Activated CD4-positive, alpha-beta T cell treated with anti-CD3 and anti-CD28 coated beads for 48 hours (primary cell): Measurements from ENCODE around the gene AMFR.
"Not testable (repeated sequence)": the region's sequence is repeated elsewhere in the genome, so short reads cannot be mapped to it uniquely, and the experiment has no call there.

Experiments used
- DNase-seq: peaks from one replicate; pipeline ENCODE4 v3.0.0-alpha.2; 2020

Gene AMFR

DNA sequence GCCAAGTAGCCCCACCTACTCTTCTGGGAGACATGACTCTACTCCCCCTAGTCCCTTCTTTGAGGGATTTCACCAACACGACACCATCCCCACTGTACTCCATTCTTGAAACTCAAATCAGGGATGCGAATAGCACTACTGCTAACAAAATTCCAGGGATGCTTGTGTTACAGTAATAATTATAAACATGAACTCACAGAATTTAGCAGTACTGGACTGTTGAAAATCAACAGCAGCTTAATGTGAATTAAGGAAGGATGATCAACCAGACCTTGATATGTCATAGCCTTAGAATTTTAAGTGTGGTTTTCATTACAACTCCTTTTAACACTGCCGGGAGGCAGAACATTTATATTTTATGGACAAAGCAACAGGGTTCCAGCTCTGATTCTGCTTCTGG, 37.9 kb downstream of the AMFR start:
- no peak for DNase-seq

DNA sequence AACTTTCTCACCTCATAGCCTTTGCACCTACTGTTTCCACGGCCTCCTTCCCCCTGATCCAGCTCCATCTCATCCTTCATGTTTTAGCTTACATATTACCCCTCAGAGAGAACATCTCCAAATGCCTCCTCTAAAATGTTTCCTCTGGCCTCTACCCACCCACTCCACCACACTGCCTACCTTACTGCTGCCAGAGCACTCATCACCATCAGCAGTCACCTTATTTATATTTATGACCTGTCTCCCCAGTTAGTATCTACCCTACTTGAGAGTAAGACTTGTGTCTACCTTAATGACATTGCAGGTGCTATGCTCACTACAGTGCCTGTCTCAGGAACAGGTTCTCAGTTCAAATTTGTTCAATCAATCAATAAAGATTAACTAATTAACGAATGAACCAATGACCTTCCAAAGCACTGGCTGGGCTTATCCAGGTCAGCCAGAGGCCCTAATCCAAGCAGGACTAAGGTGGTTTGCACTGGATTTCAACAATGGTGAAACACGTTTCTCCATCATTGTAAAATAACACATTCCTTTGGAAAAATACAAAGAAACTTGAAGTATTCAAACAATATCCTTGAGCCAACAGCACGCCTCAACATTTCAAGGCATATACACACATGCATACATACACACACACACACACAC, 41.1 kb downstream of the AMFR start:
- no peak for DNase-seq

DNA sequence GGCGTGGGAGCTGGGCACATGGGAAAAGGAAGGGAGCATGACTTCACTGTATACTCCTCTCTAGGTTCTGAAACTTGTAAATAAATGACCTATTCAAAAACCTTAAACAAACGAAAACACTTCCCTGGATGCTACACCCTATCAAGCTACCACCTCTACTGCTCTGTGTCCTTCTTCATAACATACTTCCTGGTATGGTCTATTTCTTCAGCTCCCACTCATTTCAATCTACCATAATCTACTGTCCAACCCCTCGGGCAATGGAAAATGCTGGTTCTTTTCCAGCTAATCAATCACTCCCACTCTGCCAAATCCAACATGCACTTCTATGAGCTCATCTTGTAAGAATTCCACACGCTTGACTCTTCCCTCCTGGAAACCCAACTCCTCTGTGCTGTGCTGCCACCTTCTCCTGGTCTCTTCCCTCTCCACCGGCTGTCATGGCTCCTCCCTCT, 42.4 kb downstream of the AMFR start:
- DNase-seq = no peak

DNA sequence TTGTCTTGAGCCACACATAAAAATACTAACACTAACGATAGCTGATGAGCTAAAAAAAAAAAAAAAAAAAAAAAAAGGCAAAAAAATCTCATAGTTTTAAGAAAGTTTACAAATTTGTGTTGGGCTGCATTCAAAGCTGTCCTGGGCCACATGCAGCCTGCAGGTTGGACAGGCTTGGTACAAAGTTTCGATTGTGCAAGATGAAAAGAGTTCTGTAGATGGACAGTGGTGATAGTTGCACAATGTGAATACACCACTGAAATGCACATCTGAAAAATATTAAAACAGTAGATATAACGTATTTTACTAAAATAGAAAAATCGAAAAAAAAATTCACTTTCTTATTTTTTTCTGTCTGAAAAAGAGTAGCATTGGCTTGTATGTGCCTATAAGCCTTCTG, 42.9 kb downstream of the AMFR start:
- DNase-seq = no peak

DNA sequence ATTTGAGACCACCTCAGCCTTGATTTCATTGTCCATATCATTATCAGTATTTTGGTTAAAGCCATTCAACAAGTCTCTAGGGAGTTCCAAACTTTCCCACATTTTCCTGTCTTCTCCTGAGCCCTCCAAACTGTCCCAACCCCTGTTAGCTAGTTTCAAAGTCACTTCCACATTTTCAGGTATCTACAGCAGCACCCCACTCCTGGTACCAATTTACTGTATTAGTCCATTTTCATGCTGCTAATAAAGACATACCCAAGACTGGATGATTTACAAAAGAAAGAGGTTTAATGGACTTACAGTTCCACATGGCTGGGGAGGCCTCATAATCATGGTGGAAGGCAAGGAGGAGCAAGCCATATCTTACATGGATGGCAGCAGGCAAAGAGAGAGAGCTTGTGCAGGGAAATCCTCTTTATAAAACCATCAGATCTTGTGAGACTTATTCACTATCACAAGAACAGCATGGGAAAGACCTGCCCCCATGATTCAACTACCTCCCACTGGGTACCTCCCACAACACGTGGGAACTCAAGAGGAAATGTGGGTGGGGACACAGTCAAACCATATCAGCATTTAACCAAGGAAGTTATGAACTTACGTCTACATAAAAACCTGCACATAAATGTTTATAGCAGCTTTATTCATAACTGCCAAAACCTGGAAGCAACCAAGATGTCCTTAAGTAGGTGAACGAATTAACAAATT, 44.4 kb downstream of the AMFR start:
- not testable (repeated sequence) for DNase-seq

DNA sequence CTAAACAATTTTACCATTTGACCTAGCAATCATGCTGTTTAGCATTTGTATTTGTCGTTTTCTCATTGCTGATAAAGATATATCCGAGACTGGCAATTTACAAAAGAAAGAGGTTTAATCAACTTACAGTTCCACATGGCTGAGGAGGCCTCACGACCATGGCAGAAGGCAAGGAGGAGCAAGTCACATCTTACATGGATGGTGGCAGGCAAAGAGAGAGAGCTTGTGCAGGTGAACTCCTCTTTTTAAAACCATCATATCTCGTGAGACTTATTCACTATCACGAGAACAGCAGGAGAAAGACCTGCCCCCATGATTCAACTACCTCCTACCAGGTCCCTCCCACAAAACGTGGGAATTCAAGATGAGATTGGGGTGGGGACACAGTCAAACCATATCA, 46.3 kb downstream of the AMFR start:
- DNase-seq = not testable (repeated sequence)

DNA sequence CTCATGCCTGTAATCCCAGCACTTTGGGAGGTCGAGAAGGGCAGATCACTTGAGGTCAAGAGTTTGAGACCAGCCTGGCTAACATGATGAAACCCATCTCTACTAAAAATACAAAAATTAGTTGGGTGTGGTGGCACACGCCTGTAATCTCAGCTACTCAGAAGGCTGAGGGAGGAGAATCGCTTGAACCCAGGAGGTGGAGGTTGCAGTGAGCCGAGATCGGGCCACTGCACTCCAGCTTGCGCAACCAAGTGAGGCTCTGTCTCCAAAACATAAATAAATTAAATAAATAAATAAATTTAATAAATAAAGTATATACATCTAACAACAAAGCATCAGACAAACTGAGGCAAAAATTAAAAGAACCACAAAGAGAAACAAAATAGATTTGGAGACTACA, 49.6 kb downstream of the AMFR start:
- not testable (repeated sequence) for DNase-seq

DNA sequence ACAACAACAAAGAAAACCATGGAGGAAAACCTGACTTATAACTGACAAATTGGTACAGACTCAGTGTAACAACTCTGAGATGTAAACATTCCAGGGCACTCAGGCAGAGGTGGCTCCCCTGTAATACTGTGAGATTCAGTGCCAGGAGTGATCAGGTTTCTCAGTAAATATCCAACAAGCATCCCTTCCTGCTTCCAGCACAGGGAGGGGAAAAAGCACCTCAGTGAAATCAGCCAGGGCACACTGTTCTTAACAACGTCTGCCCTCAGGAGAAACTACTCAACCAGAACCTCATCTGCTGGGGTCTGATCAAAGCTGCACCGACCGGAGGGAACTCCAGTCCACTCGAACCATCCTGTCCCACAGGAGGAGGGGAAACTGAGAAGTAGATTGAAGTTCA, 52.3 kb downstream of the AMFR start:
- DNase-seq = no peak

DNA sequence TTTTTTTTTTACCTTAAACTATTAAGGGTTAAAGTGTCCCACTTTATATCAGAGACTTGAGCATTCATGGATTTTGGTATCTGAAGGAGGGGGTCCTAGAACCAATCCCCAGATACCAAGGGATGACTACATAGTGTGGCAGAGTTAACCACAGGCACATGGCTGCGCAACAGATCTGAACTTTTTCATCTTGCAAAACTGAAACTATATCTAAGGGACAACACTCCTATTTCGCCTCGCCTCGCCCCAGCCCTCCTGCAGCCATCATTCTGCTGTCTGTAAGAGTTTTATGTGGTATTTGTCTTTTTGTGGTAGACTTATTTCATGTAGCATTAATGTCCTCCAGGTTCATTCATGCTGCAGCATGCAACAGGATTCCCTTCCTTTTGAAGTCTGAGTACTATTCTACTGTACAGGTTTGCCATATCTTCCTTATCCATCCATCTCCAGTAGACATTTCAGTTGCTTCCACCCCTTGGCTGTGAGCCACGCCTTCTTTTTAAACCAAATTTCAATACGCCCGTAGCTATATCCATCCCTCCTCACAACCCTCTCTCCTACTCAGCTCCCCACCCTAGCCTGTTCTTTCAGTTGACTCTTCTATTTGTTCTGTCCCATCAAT, 53.2 kb downstream of the AMFR start:
- DNase-seq = peak; percentile 20

DNA sequence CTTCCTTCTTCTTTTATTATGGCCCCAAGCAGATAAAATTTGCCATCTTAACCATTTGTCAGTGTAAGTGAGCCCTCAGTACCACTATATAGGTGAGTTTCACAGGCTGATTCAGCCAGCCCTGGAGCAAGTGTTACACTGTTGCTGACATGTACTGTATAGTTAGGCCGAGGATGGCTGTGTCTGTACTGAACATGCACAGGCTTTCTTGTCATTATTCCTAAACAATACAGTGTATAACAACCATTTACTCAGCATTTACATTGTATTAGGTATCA, 53.7 kb downstream of the AMFR start:
- no peak for DNase-seq

DNA sequence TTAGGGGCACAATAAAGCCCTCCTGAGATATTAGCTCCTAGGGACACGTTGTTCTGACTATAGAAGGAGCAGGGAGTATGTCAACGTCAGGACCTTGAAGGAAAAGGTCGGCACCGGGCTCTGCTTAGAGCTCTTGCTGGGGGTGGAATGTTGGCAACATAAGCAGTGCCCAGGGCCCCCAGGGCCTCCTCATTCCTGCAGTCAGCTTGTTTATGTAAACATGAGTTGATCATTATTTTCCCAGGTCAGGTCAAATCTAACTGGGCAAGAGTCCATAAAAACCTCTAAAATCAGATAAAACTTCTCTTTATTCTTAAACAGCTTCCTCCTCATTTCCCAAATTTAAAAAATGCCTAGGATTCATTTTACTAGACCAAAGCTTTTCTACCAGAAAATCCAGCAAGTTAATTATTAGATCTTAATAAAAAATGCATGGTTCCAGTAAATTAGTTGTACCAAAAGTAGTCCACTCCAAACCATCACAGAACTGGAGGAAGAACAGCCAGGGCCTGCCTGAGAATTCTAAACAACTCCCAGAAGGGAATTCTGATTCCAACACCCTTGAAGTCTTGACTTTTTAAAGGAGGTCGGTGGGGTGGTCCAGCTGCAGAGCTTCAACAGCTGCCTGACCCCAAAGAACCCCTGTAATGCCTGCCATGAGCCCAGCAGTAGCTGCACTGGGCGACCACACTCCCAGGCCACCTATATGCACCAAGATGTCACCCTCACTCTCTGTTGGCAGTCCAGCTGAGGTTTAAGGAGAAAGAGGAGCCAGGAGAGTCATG, 54.3 kb downstream of the AMFR start:
- DNase-seq = no peak

DNA sequence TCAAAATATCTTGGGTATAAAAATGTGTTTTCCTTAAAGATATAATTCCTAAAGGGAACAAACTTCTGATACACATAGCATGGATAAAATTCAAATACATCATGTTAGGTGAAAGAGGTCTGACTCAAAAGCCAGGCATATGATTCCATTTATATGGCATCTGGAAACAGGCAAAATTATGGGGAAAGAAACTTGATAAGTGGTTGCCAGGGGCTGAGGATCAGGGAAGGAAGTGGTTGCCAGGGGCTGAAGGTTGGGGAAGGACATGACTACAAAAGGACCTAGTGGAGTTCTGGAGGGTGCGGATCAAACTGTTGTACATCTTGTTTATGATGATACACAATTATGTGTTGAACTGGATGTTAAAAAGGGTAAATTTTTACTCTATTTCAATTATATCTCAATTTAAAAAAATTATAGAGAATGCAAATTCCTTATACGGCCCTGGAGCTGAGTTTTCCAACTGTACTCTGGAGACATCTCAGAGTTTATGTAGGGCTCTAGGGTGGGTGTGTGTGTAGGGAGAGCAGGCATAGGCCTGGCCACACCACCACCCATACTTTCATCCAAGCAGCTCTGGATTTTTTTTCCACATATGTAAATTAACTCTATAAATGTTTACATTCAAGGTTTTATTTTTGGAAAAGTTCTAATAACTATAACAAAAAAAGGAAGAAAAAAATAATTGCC, 55.0 kb downstream of the AMFR start:
- DNase-seq = no peak

DNA sequence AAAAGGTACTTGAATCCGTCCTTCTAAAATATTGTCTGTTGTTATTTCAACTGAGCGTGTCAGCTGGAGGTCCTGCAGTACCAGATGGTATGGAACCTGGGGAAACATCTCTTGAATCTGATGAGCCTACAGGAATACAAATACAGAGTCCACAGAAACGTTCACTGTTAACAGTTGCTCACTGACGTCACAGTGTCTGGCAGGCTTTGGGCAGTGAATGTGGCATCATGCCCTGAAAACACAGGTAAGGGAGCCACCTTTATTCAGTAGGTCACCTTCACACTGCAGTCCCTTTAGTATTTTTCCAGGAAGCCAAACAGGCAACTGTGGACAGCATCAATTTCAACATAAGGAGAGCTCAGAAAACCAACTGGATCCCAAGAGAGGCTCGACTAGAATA, 56.1 kb downstream of the AMFR start:
- DNase-seq = no peak

DNA sequence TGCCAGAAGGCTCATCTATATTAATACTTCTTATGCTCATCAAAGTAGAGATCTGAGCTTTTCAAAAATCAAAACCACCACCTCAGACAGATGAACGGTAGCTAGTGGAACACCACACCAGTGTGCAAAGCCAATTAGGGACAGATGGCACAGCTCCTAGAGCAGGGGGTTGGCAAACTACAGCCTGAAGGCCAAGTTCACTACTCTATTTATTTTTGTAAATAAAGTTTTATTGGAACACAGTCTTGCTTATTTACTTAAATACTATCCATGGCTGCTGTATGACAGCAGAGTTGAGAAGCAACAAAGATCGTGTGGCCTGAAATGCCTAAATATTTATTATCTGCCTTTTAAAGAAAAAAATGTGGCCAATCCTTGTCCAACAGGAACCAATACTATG, 56.8 kb downstream of the AMFR start:
- DNase-seq = no peak

DNA sequence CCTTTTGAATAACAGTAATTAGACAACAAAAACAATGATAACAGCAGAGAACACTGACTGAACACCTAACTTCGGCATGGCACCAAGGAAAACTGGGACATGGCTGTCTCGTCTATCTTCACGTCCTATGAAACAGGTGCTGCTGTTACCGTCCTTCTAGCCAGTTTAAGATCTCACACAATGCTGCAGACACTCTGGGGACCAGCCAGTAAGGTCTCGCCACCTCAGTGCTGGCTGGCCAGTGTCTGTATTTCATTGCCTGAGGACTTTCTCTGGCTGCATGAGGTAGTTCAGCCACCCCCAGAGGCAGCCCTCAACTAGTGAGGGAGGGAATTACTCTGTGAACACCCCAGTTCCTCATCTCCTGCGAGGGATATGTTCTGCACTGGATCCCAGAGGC, 57.6 kb downstream of the AMFR start:
- no peak for DNase-seq

DNA sequence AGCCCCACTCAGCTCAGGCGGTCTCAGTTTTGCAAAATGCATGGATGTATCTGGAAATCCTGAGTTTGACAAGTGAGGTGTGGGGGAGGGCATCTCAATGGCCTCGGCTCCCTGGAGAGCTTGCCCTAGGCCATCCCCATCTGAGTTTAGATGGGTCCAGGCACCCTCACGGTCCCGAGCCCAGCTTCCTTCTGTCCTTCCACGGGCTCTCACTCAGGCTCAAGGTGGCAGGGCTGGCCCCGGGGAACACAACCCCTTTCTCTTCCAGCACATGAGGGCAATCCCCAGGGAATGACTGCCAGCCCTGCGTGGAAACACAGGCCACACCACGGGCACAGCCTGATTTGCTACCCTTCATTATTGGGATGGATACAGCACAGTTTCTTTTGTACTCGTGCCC, 58.4 kb downstream of the AMFR start:
- DNase-seq = no peak

DNA sequence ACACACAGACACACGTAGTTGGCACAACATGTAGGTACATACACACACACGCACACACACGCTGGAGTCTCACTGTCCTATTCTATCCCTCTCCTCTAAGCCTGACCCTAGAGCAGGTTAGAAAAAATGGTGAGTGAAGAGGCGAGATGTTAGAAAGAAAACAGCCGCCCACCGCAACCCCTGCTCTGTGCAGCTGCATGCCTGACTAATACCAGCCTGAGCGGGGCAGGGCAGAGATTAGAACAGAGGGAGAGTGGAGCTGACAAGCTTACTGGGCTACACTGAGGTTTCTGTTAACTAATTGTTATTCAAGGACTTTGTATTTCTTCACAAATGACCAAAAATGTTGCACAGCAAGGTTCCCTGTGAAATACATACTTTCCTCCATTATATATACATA, 59.8 kb downstream of the AMFR start:
- DNase-seq = no peak

DNA sequence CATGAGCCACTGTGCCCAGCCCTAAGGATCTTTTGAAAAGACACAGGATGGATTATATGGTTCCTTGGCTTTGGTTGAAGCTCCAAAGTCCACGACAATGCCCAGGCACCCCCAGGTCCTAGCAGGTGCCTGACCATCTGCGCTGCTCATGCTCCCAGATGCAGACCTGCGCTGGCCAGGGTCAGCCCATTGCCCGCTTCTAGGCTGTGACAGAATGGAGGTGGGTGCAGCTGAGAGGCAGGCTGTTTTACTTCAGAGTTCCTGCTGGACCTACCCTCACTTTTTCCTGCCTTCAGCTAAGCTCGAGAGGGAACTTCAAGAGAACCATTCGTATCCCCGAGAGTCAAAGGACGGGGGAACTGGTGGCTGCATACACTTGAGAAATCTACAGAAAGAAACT, 60.5 kb downstream of the AMFR start:
- no peak for DNase-seq

DNA sequence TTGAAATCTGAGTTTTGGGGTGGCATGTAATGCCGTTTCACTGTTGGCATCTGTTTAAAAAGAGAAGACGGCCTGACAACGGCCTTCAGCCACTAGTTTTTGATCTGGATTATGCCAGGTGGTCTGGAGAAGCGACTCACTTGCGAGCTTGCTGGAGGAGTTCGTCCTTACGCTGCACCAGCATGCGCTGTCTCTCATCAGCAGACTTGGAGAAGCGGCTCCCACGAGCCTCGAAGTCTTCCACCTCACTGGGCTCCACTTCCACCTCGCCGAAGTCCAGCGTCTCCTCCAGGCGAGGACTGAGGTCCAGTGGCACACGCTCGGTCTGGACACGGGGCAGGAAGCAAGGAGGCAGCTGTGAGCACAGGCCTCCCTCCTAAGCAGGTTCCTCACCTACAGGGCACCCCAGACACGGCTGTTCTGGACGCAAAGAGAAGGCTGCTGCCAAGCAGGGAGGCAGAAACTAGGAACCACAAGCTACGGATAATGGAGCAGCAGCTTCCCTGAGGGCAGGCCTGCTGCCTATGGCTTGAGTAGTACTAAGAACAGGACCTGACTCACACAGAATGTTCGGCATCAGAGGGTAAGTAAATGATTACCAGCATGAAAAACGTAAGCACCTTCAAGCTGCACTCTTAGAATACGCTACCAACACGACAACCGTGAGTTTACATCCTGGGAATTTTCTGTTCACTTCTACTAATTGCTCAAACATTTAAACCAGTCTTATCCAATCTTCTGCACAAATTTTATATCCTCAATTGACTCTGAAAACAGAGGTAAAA, 61.4 kb downstream of the AMFR start:
- no peak for DNase-seq

DNA sequence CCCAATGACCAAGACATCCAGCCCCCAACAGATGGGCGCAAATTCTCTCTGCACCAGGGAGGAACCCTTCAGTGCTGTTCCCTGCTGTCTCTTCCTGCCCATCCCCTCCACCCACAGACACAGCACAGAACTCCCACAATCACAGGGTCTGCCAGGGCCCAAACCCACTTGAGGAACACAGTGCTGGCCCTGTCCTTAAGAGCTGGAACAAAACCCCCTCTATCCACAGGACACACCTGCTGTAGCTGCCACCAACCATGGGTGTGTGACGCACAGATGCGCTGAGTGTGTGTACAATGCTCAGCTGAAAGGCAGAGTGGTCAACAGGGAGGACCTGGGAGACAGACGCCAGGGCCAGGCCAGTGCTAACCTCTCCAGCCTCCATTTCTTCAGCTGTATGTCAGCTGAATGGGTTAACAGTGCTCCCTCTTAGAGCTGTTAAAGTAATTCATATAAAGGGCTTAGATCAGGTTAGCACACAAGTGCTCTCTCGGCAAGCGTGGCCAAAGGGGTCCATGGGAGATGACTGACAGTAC, 62.1 kb downstream of the AMFR start:
- no peak for DNase-seq

DNA sequence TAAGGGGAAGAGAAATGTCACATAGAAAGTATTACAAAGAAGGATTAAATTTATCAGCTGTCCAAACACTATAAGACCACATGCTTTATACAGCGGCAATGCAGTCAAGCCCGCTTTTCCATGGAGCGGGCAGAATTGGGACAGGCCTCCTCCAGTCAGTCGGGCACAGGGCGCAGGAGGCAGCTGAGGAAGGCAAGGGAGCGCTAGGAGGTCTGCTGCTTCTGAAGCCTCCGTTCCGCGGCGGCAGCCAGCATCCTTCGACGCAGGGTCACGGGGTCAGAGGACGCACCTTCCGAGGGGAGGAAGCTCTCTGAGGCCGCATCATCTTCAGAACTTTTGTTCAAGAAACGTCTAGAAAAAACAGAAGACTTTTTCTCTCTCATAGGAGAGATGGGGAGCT, 62.6 kb downstream of the AMFR start:
- DNase-seq = no peak

DNA sequence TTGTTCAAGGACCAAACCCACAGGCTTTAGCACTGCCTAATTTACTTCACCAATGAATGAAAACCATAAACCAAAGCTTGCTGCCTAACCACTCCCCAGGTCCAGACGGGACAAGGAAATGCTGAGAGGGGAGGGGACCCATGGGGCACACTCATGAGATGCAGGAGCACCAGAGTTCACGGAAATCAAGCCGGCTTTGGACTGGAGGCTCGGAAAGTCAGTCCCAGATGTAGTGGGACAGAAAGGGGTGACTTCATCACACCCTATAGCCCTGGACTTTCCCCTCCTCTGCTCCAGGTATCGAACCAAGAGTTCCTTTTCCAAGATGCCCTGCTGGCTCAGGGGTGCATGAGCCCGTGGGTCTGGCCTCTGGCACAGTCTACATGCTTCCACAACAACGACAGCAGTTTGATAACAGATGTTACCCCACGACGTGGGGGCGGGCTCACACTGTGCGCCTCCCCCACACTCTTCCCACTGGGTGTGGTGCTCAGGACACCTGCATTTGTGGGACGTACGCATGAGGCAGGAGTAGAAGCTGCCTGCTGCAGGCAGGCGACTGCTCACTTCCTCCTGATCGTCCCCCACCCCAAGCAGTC, 63.2 kb downstream of the AMFR start:
- no peak for DNase-seq
